Gastroesophageal sphincter (tissue), 4 donors: Measurements from ENCODE around the gene PARP16. TPM values are rescaled to one million over a fixed set of nuclear protein-coding genes. Genes with fewer than 3 reads are reported as not detected.

ENCODE experiments used
- ATAC-seq: fragments of 150-250 bp; one replicate; pipeline ENCODE4 v1.9.1; 2016; ENCODE audit warnings: mild to moderate bottlenecking, moderate library complexity
- H3K27ac ChIP-seq, 4 donors: fragments of 200-600 bp; sonication (generic) in 3 of 4; 1 replicate in 3 of 4; 2 replicates in 1 of 4; pipeline ENCODE4 v1.5.1; 2016 to 2019
- H3K27me3 ChIP-seq: fragments of 200-600 bp; sonication (generic); one replicate; pipeline ENCODE4 v1.5.1; 2019
- H3K36me3 ChIP-seq, 2 donors: fragments of 200-600 bp; sonication (generic); one replicate each; pipeline ENCODE4 v1.5.1; 2019; ENCODE audit warnings: control low read depth in 1 of 2
- H3K4me1 ChIP-seq, 3 donors: fragments of 200-600 bp; sonication (generic); 1 replicate in 2 of 3; 2 replicates in 1 of 3; pipeline ENCODE4 v1.5.1; 2016 to 2019; ENCODE audit warnings: control low read depth in 2 of 3
- H3K4me3 ChIP-seq, 2 donors: fragments of 200-600 bp; sonication (generic); one replicate each; pipeline ENCODE4 v1.5.1; 2019; ENCODE audit warnings: mild to moderate bottlenecking in 1 of 2, moderate library complexity in 1 of 2
- H3K9me3 ChIP-seq, 3 donors: fragments of 200-600 bp; sonication (generic); one replicate each; pipeline ENCODE4 v1.5.1; 2017 to 2019; ENCODE audit warnings: control low read depth in 2 of 3
- CTCF ChIP-seq, 4 experiments: fragments of 200-600 bp in 2 of 4; fragments of 450-650 bp in 2 of 4; sonication (generic) in 1 of 4; IDR thresholded peaks; one replicate each; pipeline ENCODE4 v1.5.1; 2017 to 2019; ENCODE audit warnings: antibody characterized with exemption in 4 of 4, mild to moderate bottlenecking in 2 of 4, moderate library complexity in 2 of 4
- EP300 ChIP-seq: sonication (generic); formaldehyde crosslinking; IDR thresholded peaks from one replicate; pipeline ENCODE4 v1.6.1; 2017; ENCODE audit warnings: antibody characterized with exemption, mild to moderate bottlenecking
- POLR2A ChIP-seq, 2 donors: fragments of 450-650 bp; IDR thresholded peaks; one replicate each; pipeline ENCODE4 v1.6.1; 2017; ENCODE audit warnings: antibody characterized with exemption in 2 of 2, mild to moderate bottlenecking in 2 of 2, moderate library complexity in 1 of 2
- POLR2AphosphoS5 ChIP-seq: sonication (generic); formaldehyde crosslinking; IDR thresholded peaks from one replicate; pipeline ENCODE4 v1.6.1; 2017; ENCODE audit warnings: antibody characterized with exemption
- WGBS, 2 donors: methylation state at CpG; one replicate each; pipeline ENCODE4 v1.1.5; 2018; ENCODE audit warnings: low coverage in 1 of 2; 5-methylcytosine and 5-hydroxymethylcytosine counted together
- total RNA-seq, 4 donors: library from RNA; depleted of rRNA; stranded (reverse); fragments of >200 nt; gene quantifications; one replicate each; pipeline ENCODE4 v1.1.0, GENCODE V29; 2016

PARP16 gene
- total RNA-seq, 4 donors from 2014 or later, result 10.1 to 21.7 (median 14.1) TPM

- 12 to 27% methylated on average over 4 to 5 of the region's 5 CpGs for WGBS, 2 donors
- TF ChIP-seq POLR2AphosphoS5 (peak; percentile 98), POLR2A (IDR thresholded peaks at IDR 0.05) (no peak), CTCF (IDR thresholded peaks at IDR 0.05) (no peak)
- Histone ChIP-seq H3K4me3 (no peak overlapping the region), H3K4me1 (peaks cover 7 to 66% (median 34%) of the 10 kb centered on the region in 3 donors), H3K27ac (peak overlapping the region; percentile 51 to 90 (median 87)), H3K27me3 (no peaks in the 10 kb centered on the region), H3K9me3 (no peaks in the 10 kb centered on the region), H3K36me3 (peaks cover 0 to 44% of the 10 kb centered on the region in 2 donors)
- peak; percentile 79 for ATAC-seq
Observed at GRCh38 chr15:65258375-65259262, 28.1 kb downstream of the PARP16 start.

GRCh38 chr15:65255486-65256140 is 31.1 kb downstream of the PARP16 start:
- 88 to 95% methylated on average over 4 to 7 of the region's 7 CpGs for WGBS, 2 donors
- ATAC-seq, result no peak
- H3K4me1 ChIP-seq, result peaks cover 7 to 56% (median 30%) of the 10 kb centered on the region in 3 donors
- no peaks in the 10 kb centered on the region for H3K9me3 ChIP-seq
- H3K27ac ChIP-seq, result peak overlapping the region in 1 of 4 donors; percentile 46
- TF ChIP-seq POLR2AphosphoS5 (no peak), POLR2A (IDR thresholded peaks at IDR 0.05) (no peak), CTCF (IDR thresholded peaks at IDR 0.05) (no peak), EP300 (no peak)
- no peaks in the 10 kb centered on the region for H3K27me3 ChIP-seq
- H3K4me3 ChIP-seq, result no peak overlapping the region
- H3K36me3 ChIP-seq, result peaks cover 0 to 24% of the 10 kb centered on the region in 2 donors

GRCh38 chr15:65254758-65255157 is 31.9 kb downstream of the PARP16 start:
- Histone ChIP-seq H3K27me3 (no peaks in the 10 kb centered on the region), H3K4me1 (peaks cover 7 to 53% (median 22%) of the 10 kb centered on the region in 3 donors), H3K9me3 (no peaks in the 10 kb centered on the region), H3K36me3 (peaks cover 0 to 24% of the 10 kb centered on the region in 2 donors), H3K4me3 (no peak overlapping the region), H3K27ac (peak overlapping the region in 3 of 4 donors; percentile 20 to 52 (median 46))
- no peak for ATAC-seq
- WGBS, 2 donors, result 22 to 36% methylated on average over 1 of the region's 1 CpG
- TF ChIP-seq POLR2AphosphoS5 (no peak), EP300 (no peak), CTCF (IDR thresholded peaks at IDR 0.05) (no peak), POLR2A (IDR thresholded peaks at IDR 0.05) (no peak)

- H3K9me3 ChIP-seq, result no peaks in the 10 kb centered on the region
- H3K4me1 ChIP-seq, result peaks cover 7 to 53% (median 25%) of the 10 kb centered on the region in 3 donors
- H3K27ac ChIP-seq, result peak overlapping the region in 3 of 4 donors; percentile 20 to 52 (median 46)
- no peak overlapping the region for H3K4me3 ChIP-seq
- no peaks in the 10 kb centered on the region for H3K27me3 ChIP-seq
- 19 to 36% methylated on average over 2 to 4 of the region's 4 CpGs for WGBS, 2 donors
- no peak for ATAC-seq
- peaks cover 0 to 28% of the 10 kb centered on the region in 2 donors for H3K36me3 ChIP-seq
- TF ChIP-seq POLR2AphosphoS5 (no peak), EP300 (no peak), CTCF (IDR thresholded peaks at IDR 0.05) (no peak), POLR2A (IDR thresholded peaks at IDR 0.05) (no peak)
Observed at GRCh38 chr15:65254356-65254755, 32.3 kb downstream of the PARP16 start.
